HG03378 (cell line): ENCODE measurements around the gene SOS2.

Source experiments
- ATAC-seq: cut with Tn5 transposase; IDR thresholded peaks from one replicate; pipeline ENCODE4 v1.9.1; 2021; ENCODE audit warnings: mild to moderate bottlenecking, moderate library complexity; ENCODE audit not compliant: unreplicated experiment

Gene SOS2

GRCh38 chr14:50231475-50232275, at the start of gene SOS2:
TSS of gene SOS2 (minus strand) at chr14:50231578. CDS start at chr14:50231283, 295 bp downstream.
- ATAC-seq = peak; percentile 73

DNA sequence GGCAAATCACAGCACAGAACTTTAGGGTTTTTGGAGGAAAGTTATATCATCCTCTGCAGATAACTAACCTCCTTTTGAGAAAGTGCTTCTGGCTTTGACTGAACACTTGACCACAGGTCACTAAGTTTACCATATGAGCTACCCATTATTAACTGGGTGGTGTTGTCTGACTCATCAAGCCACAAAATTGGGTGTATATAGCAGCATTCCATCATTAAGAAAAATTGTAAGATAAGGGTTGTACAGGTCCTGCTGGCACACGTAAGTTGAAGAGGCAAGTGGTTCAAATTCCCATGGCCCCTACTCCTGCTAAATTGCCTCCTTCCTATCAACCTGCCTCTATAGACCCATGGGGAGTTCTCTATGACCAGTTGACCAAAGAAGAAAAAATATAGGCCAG, 41.1 kb upstream of the SOS2 start:
- no peak for ATAC-seq

DNA sequence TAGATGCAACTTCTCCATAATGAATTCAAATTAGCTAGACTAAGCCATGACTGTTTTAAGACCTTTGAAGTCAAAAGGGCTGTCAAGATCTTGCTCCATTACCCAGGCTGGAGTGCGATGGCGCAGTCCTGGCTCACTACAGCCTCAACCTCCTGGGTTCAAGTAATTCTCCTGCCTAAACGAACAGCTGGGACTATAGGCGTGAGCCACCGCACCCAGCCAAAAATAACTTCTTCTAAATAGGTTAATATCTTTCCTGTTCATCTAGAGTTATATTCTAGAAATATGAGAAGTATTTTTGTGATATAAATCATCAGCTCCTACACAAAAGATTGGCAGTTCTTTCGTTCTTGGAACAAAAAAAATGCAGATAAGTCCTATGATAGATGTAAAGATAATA, 39.6 kb upstream of the SOS2 start:
- ATAC-seq = no peak

DNA sequence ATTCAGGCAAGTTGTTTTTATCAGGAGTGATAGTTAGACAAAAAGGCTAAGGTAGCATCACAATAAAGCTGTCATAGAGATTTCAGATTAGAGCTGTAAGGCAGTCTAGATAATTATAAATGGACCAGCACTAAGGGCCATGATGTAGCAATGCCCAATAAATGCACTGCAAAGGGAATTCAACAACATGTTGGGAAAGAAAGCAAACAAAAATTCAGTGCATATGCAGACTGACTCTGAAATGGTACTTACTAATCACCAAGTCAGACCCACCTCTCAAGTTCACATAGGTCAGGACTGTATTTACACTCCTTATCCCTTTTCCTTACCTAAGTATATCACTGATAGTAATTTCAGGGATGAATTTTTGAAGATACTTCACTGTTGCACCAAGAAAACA, 33.7 kb upstream of the SOS2 start:
- ATAC-seq = no peak

DNA sequence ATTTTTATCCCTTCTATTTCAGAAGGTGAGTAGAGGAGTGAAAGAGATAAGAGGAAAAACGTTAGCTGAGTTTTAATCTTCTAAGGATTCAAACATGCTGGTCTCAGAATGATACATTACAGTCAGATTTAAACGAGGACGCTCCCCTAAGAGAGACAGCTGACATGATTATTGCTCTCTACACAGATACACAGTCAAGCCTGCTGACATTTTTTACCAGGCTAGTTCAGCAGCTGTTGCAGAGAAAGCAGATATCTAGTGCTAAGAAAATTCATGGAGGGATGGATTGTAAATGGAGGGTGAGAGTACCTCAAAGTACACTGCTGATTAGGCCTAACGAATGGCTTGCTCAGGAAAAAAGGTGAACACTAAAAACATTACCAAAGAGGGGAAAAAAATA, 31.9 kb upstream of the SOS2 start:
- no peak for ATAC-seq

- ATAC-seq = no peak
Observed at GRCh38 chr14:50262865-50263264, 31.5 kb upstream of the SOS2 start.

- no peak for ATAC-seq
Observed at GRCh38 chr14:50260511-50260910, 29.1 kb upstream of the SOS2 start.

GRCh38 chr14:50260072-50260471, 28.7 kb upstream of the SOS2 start:
- ATAC-seq = no peak

DNA sequence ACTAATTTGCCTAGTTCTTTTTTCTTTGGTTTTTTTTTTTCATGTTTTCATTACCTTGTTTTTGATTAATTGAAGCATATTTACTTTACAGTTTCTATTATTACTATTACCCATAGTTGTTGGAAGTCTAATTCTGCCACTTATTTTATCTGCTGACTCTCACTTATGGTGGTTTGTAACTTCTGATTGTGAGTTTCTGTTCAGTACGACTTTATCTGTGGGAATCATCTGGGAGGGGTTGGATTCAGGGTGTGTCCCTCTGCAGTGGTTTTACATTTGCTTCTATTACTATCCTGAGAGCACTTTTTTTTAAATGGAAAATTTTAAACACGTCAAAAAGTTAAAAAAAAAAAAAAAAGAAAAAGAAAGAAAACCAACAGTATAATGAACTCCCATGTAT, 26.4 kb upstream of the SOS2 start:
- no peak for ATAC-seq

GRCh38 chr14:50254248-50254647, 22.9 kb upstream of the SOS2 start:
- ATAC-seq = no peak

DNA sequence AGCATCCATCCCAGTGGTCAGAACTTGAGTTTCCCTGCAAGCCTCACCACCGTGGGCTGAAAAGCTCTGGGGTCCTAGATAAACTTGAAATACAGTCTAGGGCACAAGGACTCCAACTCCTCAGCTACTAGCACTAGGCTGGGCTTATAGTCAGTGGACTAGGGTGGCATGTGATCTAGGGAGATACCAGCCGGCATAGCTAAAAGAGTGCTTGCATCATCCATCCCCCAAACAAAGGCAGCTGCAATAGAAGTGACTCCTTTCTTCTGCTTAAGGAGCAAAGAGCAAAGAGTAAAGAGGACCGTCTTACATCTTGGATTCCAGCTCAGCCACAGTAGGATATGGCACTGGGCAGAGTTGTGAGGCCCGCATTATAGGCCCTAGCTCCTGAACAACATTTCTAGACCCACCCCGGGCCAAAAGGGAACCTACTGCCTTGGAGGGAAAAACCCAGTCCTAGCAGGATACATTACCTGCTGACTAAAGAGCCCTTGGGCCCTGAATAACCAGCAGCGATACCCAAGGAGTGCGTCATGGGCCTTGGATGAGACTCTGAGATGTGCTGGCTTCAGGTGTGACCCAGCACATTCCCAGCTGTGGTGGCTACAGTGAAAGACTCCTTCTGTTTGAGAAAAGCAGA, 17.9 kb upstream of the SOS2 start:
- ATAC-seq = no peak

GRCh38 chr14:50247245-50247644, 15.9 kb upstream of the SOS2 start:
- no peak for ATAC-seq

GRCh38 chr14:50242566-50243310, 11.4 kb upstream of the SOS2 start:
- no peak for ATAC-seq

DNA sequence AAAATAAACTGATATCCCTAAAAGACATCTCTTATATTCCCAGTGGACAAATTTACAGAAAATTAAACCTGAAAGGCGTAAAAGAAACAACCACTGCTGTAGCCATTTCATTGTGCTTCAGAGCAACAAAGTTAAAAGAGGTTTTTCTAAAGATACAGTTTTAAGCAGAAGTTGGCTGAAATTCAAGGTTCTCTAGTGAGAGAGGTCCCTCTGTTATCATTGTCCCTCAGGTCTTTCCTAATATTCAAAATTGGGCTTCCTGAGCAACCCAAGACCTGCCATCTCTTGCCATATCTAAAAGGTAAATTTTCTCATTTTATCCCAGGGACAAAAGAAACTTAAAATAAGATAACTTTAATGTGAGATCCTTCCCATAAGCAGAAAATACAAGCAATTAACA, 10.7 kb upstream of the SOS2 start:
- no peak for ATAC-seq

DNA sequence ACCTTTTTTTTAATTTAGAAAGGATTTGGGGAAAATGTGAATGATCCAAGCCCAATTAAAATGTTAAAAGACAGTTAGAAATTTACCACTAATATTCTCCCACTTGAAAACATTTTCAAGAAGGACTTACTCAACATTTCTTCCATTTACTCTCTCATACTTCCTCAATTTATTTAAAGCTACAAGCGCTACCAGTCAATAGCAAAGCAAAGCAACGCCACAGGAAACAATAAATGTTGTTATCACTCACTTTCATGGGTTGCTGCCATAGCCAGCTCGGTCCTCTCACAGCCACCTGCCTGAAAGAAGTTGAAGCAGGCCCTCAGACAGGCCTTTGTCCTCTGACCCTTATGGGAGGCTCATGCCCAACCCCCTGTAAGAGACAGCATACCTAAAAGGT, 6.0 kb upstream of the SOS2 start:
- ATAC-seq = no peak

DNA sequence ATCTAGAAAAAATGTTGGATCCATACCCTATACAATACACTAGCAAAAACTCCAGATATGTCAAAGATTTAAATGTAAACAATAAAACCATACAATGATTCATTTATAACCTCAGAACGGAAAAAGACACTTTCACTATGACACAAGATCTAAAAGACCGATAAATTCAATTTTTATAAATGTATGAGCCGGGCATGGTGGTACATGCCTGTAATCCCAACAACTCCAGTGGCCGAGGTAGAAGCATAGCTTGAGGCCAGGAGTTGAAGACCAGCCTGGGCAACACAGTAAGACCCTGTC, 2.5 kb upstream of the SOS2 start:
- ATAC-seq = no peak

GRCh38 chr14:50233166-50233950, 2.0 kb upstream of the SOS2 start:
- ATAC-seq = no peak

- ATAC-seq = no peak
Observed at GRCh38 chr14:50232276-50232642, 881 bp upstream of the SOS2 start.

GRCh38 chr14:50230701-50231474, 490 bp downstream of the SOS2 start:
- peak; percentile 27 for ATAC-seq

DNA sequence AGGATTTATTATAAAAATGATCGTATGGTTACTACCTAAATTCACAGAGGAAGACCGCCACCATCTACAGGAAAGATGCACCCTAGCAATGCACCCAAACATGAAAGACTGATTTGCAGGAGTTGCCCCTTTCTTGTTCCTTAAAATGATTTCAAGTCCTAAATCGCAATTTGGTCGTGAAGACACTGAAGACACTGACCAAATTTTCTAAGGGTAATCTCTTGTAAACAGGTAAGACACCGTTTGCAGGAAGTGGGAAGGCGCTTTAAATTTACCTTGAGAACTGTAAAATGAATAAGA, 1.0 kb downstream of the SOS2 start:
- ATAC-seq = no peak

- ATAC-seq = no peak
Observed at GRCh38 chr14:50229681-50230080, 1.7 kb downstream of the SOS2 start.
